Upper lobe of left lung (tissue), 6 donors: Measurements from ENCODE around the gene TRAPPC5. TPM values are rescaled to one million over a fixed set of nuclear protein-coding genes. Genes with fewer than 3 reads are reported as not detected.

Experiments used
- ATAC-seq, 2 donors: fragments of 200-7000 bp; cut with Tn5 transposase; one replicate each; pipeline ENCODE4 v1.9.1; 2022; ENCODE audit warnings: mild to moderate bottlenecking in 2 of 2, moderate library complexity in 2 of 2; ENCODE audit not compliant: low FRiP score in 2 of 2
- DNase-seq, 2 donors: peaks; one replicate each; pipeline ENCODE4 v3.0.0-alpha.2; 2019 to 2020
- H3K27ac ChIP-seq, 4 donors: fragments of 200-600 bp; sonication (generic); one replicate each; pipeline ENCODE4 v1.5.1; 2016 to 2019
- H3K27me3 ChIP-seq, 4 donors: fragments of 200-600 bp; sonication (generic); one replicate each; pipeline ENCODE4 v1.5.1; 2017 to 2019
- H3K36me3 ChIP-seq, 4 donors: fragments of 200-600 bp; sonication (generic); one replicate each; pipeline ENCODE4 v1.5.1; 2016 to 2019
- H3K4me1 ChIP-seq, 4 donors: fragments of 200-600 bp; sonication (generic); one replicate each; pipeline ENCODE4 v1.5.1; 2018 to 2019
- H3K4me3 ChIP-seq, 4 donors: fragments of 200-600 bp; sonication (generic); one replicate each; pipeline ENCODE4 v1.5.1; 2017 to 2019; ENCODE audit warnings: mild to moderate bottlenecking in 2 of 4, moderate library complexity in 1 of 4
- H3K9me3 ChIP-seq, 4 donors: fragments of 200-600 bp; sonication (generic); one replicate each; pipeline ENCODE4 v1.5.1; 2018 to 2019
- EP300 ChIP-seq, 4 donors: sonication (generic); formaldehyde crosslinking; IDR thresholded peaks; one replicate each; pipeline ENCODE4 v1.5.1; 2017; ENCODE audit warnings: antibody characterized with exemption in 4 of 4, control low read depth in 2 of 4
- POLR2A ChIP-seq, 4 donors: fragments of 450-650 bp; IDR thresholded peaks; one replicate each; pipeline ENCODE4 v1.5.1; 2016 to 2017; ENCODE audit warnings: antibody characterized with exemption in 4 of 4, mild to moderate bottlenecking in 2 of 4
- POLR2AphosphoS5 ChIP-seq, 2 donors: sonication (generic); formaldehyde crosslinking; IDR thresholded peaks; one replicate each; pipeline ENCODE4 v1.5.1; 2017; ENCODE audit warnings: antibody characterized with exemption in 2 of 2
- whole genome bisulfite sequencing, 2 donors: methylation state at CpG; one replicate each; pipeline ENCODE4 v1.1.5; 2017 to 2018; 5-methylcytosine and 5-hydroxymethylcytosine counted together
- total RNA-seq, 6 donors: library from RNA; depleted of rRNA in 4 of 6; stranded (reverse); fragments of >200 nt in 4 of 6; gene quantifications; one replicate each; pipeline versions ENCODE4 v1.1.0 to v1.2.1, GENCODE V29; 2016 to 2021
- TF ChIP-seq, protein P1 (sequence below), 6 experiments: fragments of 450-650 bp in 4 of 6; fragments of 200-600 bp in 2 of 6; sonication (generic) in 2 of 6; IDR thresholded peaks; one replicate each; pipeline ENCODE4 v1.5.1; 2016 to 2019; ENCODE audit warnings: antibody characterized with exemption in 6 of 6
- donor health status: DM: no; HTN: no; CAD: no; lungs with moderate emphysema.
- donor health status: DM: no; HTN: yes; CAD: no; lungs with severe emphysema.

The TRAPPC5 gene
- total RNA-seq, 6 donors from 2014 or later, result 33.9 to 105 (median 52.0) TPM

DNA sequence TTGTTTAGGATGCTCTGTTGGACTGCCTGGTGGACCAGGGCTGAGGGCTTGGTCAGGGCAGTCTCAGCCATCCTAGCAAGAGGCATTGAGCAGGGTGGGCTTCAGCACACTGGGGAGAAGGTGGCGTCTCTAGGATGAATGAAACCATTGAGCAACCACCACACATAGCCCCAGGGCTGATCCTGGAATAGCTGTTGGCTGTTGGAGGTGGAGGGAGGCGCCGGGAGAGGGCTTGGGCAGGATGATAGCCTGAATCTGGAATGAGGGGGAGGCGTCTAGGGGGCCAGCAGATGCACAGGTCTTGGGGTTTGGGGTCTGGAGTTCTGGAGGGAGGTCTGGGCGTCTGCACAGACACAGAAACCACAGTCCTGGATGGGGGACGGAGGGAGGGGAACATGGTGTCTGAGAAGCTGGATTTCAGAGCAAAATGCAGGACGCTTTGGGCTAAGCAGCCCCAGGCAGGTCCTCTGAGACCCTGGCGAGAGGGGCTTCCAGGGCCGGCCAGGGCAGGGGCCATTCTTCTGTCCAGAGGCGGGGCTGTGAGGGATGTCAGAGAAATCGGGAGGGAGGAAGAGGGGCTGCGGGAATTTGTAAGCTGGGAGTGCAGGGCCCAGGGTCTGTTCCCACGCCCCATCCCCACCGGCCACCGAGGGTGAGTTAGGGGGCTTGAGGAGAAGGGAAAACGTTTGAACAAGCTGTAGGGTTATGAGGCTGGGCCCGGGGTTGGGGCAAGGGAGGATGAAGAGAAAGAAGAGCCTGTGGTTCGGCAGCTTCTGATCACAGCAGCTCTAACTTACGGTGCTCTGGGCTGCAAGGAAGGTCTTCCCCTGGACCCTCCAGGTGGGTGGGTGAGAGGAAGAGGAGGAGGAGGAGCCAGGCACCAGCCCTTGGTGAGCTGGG, 5.2 kb downstream of the TRAPPC5 start:
- DNase-seq, result peak in 1 of 2 donors; percentile 45
- no peaks in the 10 kb centered on the region for H3K9me3 ChIP-seq
- WGBS, 2 donors, result 61 to 71% methylated on average over 19 of the region's 19 CpGs
- TF ChIP-seq POLR2AphosphoS5 (IDR thresholded peaks at IDR 0.05) (no peak), POLR2A (IDR thresholded peaks at IDR 0.05) (no peak), EP300 (IDR thresholded peaks at IDR 0.05) (no peak)
- TF ChIP-seq, protein P1, sequence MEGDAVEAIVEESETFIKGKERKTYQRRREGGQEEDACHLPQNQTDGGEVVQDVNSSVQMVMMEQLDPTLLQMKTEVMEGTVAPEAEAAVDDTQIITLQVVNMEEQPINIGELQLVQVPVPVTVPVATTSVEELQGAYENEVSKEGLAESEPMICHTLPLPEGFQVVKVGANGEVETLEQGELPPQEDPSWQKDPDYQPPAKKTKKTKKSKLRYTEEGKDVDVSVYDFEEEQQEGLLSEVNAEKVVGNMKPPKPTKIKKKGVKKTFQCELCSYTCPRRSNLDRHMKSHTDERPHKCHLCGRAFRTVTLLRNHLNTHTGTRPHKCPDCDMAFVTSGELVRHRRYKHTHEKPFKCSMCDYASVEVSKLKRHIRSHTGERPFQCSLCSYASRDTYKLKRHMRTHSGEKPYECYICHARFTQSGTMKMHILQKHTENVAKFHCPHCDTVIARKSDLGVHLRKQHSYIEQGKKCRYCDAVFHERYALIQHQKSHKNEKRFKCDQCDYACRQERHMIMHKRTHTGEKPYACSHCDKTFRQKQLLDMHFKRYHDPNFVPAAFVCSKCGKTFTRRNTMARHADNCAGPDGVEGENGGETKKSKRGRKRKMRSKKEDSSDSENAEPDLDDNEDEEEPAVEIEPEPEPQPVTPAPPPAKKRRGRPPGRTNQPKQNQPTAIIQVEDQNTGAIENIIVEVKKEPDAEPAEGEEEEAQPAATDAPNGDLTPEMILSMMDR (IDR thresholded peaks at IDR 0.05), result no peak
- H3K4me1 ChIP-seq, result peaks cover 6 to 20% (median 12%) of the 10 kb centered on the region in 4 donors
- no peak overlapping the region for H3K27ac ChIP-seq
- H3K27me3 ChIP-seq, result no peaks in the 10 kb centered on the region
- no peak overlapping the region for H3K4me3 ChIP-seq
- ATAC-seq, result no peak
- peaks cover 0 to 33% (median 21%) of the 10 kb centered on the region in 4 donors for H3K36me3 ChIP-seq

DNA sequence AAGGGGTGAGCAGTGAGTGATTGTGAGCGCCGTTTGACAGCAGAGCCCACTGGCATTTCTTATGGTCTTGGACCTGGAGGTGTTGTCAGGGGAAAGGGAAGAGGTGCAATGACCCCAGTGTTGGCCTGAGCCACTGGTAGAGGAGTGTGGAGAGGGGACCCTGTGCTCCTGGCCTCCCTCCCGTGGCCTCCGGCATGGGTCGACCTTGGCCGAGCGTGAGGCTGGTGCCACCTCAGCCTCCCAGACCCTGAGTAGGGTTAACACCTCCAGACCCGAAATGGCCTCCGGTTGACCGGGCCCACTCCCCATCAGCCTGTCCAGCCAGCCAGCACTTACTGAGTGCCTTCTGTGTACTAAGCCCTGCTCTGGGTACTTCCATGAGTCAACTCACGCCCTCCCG, 6.5 kb downstream of the TRAPPC5 start:
- peak in 1 of 2 donors; percentile 12 for ATAC-seq
- 86 to 94% methylated on average over 9 to 11 of the region's 12 CpGs for WGBS, 2 donors
- Histone ChIP-seq H3K4me1 (peaks cover 0 to 9% (median 4%) of the 10 kb centered on the region in 4 donors), H3K9me3 (no peaks in the 10 kb centered on the region), H3K27ac (no peak overlapping the region), H3K36me3 (peaks cover 0 to 31% (median 20%) of the 10 kb centered on the region in 4 donors), H3K27me3 (no peaks in the 10 kb centered on the region), H3K4me3 (no peak overlapping the region)
- no peak for TF ChIP-seq POLR2AphosphoS5 (IDR thresholded peaks at IDR 0.05)
- peak in 1 of 2 donors; percentile 54 for DNase-seq

DNA sequence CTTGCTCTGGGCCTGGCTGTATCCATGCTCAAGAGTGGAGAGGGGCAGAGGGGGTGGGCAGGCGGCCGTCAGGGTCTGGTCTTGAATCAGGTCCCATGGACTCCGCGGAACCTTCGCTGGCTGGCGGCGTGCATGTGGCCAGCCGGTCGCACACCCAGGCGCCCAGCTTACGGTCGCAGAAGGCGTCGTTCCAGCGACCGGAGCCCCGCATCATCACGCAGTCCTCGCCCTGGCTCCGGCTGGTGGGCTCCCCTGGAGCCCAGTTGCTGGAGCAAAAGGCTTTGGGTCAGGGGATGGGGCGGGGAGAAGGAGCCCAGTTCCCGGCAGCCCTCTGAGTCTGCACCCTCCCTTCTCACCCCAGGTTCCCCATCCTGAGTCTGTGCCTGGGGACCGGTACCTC, 8.5 kb downstream of the TRAPPC5 start:
- peak in 1 of 2 donors; percentile 71 for DNase-seq

DNA sequence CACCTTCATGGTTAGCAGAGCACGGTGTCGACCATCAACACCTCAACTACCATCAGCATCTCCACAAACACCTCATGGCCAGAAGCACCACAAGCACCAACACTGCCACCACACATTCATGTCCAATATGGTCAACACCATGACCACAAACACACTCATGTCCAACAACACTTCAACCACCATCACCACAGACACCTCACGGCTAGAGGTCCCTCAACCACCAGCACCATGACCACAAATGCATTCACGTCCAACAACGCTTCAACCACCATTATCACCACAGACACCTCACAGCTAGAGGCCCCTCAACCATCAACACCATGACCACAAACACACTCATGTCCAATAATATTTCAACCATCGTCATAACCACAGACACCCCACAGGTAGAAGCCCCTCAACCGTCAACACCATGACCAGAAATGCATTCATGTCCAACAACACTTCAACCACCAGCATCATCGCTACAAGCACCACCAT, 10.2 kb downstream of the TRAPPC5 start:
- ATAC-seq (no peak), DNase-seq (no peak)
- Histone ChIP-seq H3K4me3 (no peak overlapping the region), H3K27ac (no peak overlapping the region), H3K36me3 (no peaks in the 10 kb centered on the region), H3K9me3 (no peaks in the 10 kb centered on the region), H3K4me1 (no peaks in the 10 kb centered on the region), H3K27me3 (no peaks in the 10 kb centered on the region)
- TF ChIP-seq EP300 (IDR thresholded peaks at IDR 0.05), result no peak
- TF ChIP-seq, protein P1 (IDR thresholded peaks at IDR 0.05), result no peak
- no peak for TF ChIP-seq POLR2A (IDR thresholded peaks at IDR 0.05)
- TF ChIP-seq POLR2AphosphoS5 (IDR thresholded peaks at IDR 0.05), result no peak
- WGBS, 2 donors, result 76 to 85% methylated on average over 8 of the region's 8 CpGs

More for the DNA sequence above, 8.5 kb downstream of the TRAPPC5 start:
- no peak for ATAC-seq
- no peaks in the 10 kb centered on the region for H3K27me3 ChIP-seq
- no peak overlapping the region for H3K27ac ChIP-seq
- no peaks in the 10 kb centered on the region for H3K4me1 ChIP-seq
- TF ChIP-seq EP300 (IDR thresholded peaks at IDR 0.05) (no peak), POLR2AphosphoS5 (IDR thresholded peaks at IDR 0.05) (no peak), POLR2A (IDR thresholded peaks at IDR 0.05) (no peak)
- TF ChIP-seq, protein P1 (IDR thresholded peaks at IDR 0.05), result no peak
- peaks cover 0 to 11% (median 6%) of the 10 kb centered on the region in 4 donors for H3K36me3 ChIP-seq
- no peak overlapping the region for H3K4me3 ChIP-seq
- WGBS, 2 donors, result 37 to 44% methylated on average over 17 to 23 of the region's 23 CpGs
- H3K9me3 ChIP-seq, result no peaks in the 10 kb centered on the region

DNA sequence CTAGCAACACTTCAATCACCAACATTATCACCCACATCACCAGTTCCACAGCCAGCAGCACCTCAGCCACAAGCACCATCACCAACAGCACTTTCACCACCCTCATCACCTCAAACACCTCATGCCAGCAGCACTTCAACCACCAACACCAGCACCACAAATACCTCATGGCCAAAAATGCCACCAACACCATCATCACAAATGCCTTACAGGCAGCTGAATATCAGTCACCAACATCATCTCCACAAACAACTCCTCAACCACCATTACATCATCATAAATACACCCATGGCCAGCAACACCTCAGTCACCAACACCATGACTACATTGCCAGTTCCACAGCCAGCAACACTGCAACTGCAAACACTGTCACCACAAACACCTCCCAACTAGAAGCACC, 10.9 kb downstream of the TRAPPC5 start:
- ATAC-seq, result no peak
- TF ChIP-seq EP300 (IDR thresholded peaks at IDR 0.05) (no peak), POLR2A (IDR thresholded peaks at IDR 0.05) (no peak), POLR2AphosphoS5 (IDR thresholded peaks at IDR 0.05) (no peak)
- TF ChIP-seq, protein P1 (IDR thresholded peaks at IDR 0.05), result no peak
- no peak for DNase-seq
- Histone ChIP-seq H3K4me1 (no peaks in the 10 kb centered on the region), H3K27ac (no peak overlapping the region), H3K36me3 (no peaks in the 10 kb centered on the region), H3K4me3 (no peak overlapping the region), H3K9me3 (no peaks in the 10 kb centered on the region), H3K27me3 (no peaks in the 10 kb centered on the region)
